HG03469 (cell line): Measurements from ENCODE around the gene NAA30.
"Not testable (repeated sequence)": the region's sequence is repeated elsewhere in the genome, so short reads cannot be mapped to it uniquely, and the experiment has no call there.

Experiments used
- ATAC-seq: cut with Tn5 transposase; IDR thresholded peaks from one replicate; pipeline ENCODE4 v1.9.1; 2021; ENCODE audit warnings: mild to moderate bottlenecking, moderate library complexity, moderate number of reproducible peaks; ENCODE audit not compliant: unreplicated experiment

Gene NAA30

GRCh38 chr14:57390037-57390805, at the start of gene NAA30:
NAA30 (plus strand) TSS chr14:57390586; CDS start chr14:57390958, 372 bp downstream.
- peak; percentile 69 for ATAC-seq

- ATAC-seq, result not testable (repeated sequence)
Measured at GRCh38 chr14:57343545-57344297, 46.7 kb upstream of the NAA30 start.

GRCh38 chr14:57345106-57345505, 45.3 kb upstream of the NAA30 start:
- no peak for ATAC-seq

- ATAC-seq, result no peak
Measured at GRCh38 chr14:57346741-57347140, 43.6 kb upstream of the NAA30 start.

DNA sequence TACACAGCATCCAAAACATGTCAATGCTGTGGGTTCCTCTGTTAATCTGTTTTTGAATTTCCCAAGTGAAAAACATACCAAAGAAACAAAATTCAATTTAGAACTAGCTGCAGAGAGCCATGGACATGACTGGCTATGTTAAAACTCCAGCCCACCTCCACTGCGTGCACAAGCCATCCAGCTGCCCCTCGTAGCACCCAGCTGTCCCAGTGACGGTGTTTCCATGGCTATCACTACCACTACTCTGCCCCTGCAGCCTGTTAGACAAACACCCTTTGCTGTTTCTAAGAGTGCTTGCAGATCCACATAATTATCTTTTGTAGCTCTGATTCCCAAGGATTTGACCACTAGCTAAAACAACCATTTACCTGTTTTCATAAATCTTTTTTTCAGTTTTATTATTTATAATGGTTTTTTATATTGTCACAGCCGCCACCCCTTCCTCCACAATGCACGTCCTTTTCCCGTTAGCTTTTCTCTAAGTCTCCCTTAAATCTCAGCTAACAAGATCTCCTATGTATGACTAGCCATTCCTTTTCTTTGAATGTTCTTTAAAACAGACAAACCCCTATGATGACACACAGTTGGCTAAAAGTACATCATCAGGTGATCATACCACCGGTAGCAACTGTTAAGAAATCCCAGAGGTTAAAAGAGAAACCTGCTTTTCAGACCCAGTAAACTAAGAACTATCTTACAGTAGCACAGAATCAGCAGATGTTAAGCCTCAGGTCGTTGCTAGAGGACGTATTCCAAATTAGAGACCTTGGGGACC, 37.8 kb upstream of the NAA30 start:
- no peak for ATAC-seq

- no peak for ATAC-seq
Measured at GRCh38 chr14:57355081-57355800, 35.1 kb upstream of the NAA30 start.

DNA sequence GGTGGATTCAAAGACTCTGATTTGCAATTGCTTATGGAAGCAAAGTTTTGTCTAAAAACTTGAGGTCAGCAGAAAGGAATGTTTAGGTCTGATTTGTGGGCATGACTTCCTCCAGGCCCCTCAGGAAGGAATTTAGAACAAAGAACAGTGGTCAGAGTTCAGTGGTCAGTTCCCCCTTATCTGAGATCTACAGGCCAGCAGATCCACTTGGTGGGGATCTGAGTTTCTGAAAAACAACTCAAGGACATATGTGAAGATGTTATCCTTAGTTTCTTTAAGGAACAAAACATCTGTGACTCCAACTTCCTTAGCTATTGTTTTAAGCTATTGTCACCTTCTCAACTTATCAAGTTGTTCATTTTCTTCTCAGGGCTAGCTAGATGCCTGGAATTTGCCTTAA, 28.0 kb upstream of the NAA30 start:
- ATAC-seq, result no peak

DNA sequence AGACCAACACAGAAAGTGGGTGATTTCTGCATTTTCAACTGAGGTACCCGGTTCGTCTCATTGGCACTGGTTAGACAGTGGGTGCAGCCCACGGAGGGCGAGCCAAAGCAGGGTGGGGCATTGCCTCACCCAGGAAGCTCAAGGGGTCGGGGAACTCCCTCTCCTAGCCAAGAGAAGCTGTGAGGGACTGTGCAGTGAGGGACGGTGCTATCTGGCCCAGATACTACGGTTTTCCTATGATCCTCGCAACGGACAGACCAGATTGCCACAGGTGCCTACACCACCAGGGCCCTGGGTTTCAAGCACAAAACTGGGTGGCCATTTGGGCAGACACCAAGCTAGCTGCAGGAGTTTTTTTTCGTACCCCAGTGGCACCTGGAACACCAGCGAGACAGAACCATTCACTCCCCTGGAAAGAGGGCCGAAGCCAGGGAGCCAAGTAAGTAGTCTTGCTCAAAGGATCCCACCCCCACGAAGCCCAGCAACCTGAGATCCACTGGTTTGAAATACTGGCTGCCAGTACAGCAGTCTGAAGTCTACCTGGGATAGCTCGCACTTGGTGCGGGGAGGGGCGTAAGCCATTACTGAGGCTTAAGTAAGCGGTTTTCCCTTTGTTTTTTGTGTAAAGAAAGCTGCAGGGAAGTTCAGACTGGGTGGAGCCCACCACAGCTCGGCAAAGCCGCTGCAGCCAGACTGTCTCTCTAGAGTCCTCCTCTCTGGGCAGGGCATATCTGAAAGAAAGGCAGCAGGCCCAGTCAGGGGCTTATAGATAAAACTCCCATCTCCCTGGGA, 25.5 kb upstream of the NAA30 start:
- no peak for ATAC-seq

DNA sequence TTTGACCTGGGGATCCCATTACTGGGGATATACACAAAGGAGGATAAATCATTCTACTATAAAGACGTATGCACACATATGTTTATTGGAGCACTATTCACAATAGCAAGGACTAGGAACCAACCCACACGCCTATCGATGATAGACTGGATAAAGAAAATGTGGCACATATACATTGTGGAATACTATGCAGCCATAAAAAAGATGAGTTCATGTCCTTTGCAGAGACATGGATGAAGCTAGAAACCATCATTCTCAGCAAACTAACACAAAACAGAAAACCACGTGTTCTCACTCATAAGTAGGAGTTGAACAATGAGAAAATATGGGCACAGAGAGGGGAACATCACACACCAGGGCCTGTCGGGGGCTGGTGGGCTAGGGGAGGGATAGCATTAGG, 20.2 kb upstream of the NAA30 start:
- not testable (repeated sequence) for ATAC-seq

- ATAC-seq, result no peak
Measured at GRCh38 chr14:57371013-57371412, 19.4 kb upstream of the NAA30 start.

- no peak for ATAC-seq
Measured at GRCh38 chr14:57375156-57375555, 15.2 kb upstream of the NAA30 start.

DNA sequence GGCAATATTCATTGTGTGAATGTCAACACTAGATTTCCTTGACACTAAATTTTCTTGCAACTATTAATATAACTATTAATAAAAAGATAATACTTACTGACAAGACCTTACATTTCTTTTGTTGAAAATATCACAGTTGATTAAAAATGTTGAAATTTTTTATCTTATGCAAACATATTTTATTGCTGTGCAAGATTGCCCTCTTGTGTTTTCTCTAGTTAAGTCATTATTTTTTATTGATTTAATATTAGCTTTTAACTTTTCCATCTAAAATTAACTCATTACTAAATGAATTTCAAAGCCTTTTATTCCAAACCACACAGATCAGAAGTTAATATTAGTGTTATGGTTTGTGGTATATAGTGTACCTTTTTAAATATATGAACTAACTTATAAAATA, 11.7 kb upstream of the NAA30 start:
- ATAC-seq, result no peak

DNA sequence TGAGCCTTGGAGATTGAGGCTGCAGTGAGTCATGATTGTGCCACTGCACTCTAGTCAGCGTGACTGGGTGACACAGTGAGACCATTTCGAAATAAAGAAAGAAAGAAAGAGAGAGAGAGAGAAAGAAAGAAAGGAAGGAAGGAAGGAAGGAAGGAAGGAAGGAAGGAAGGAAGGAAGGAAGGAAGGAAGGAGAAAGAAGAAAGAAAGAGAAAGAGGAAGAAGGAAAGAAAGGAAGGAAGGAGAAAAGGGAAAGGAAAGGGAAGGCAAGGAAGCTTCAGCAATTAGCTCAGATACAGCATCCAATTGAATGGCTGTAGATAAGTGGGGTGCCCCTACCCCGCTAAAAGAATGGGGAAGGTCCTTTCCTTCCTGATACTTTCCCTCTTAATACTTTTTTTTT, 9.5 kb upstream of the NAA30 start:
- no peak for ATAC-seq

DNA sequence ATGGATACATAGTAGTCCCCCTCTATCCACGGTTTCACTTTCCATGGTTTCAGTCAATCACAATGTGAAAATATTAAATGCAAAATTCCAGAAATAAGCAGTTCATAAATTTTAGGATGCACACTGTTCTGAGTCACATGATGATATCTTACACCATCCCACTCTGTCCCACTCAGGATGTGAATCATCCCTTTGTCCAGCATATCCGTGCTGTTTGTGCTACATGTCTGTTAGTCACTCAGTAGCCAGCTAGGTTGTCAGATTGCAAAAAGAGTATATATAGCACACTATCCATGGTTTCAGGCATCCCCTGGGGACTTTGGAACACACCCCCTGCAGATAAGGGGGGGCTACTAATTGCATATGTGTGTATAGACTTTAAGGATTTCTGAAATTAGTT, 8.1 kb upstream of the NAA30 start:
- ATAC-seq, result no peak

- ATAC-seq, result no peak
Measured at GRCh38 chr14:57383125-57383745, 7.2 kb upstream of the NAA30 start.

DNA sequence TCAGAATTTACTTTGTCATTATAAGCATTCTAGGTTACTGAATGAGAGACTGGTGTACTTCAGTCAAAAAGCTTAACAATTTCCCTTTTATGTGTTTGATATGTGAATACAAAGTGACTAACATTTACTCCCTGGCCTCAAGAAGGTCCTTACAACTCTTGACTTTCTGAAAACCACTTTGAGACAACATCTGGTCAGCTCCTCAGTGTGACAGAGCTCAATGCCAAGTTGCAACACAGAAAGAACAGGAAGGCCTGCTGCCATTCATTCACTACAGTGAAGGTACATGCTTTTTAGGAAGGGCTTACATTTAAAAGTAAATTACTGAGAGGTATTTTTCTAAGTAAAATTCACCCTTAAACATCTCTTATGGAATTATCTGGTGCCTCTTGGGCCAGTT, 2.3 kb upstream of the NAA30 start:
- no peak for ATAC-seq

GRCh38 chr14:57389646-57390036, 745 bp upstream of the NAA30 start:
- peak; percentile 1 for ATAC-seq

GRCh38 chr14:57390806-57391516, 575 bp downstream of the NAA30 start:
- peak; percentile 25 for ATAC-seq
